Measurements from ENCODE around the gene KDM1A.
A peak's percentile ranks its signal among the peaks of the same experiment; 100 is the strongest.

Gene KDM1A

GRCh38 chr1:23100074-23100748 lies 80.9 kb downstream of the KDM1A start:
- peak; percentile 74 for ATAC-seq
- TF ChIP-seq ZFP3 (CRISPR knock-in tag; IDR thresholded peaks at IDR 0.05) (0 out of 2 replicates have a peak, but pooled peaks have one; percentile 10), ESRRG (CRISPR knock-in tag; IDR thresholded peaks at IDR 0.05) (no peak), ISL1 (CRISPR knock-in tag; IDR thresholded peaks at IDR 0.05) (peak; percentile 84), ZNF8 (CRISPR knock-in tag; IDR thresholded peaks at IDR 0.05) (no peak), CREB5 (CRISPR knock-in tag; IDR thresholded peaks at IDR 0.05; ENCODE audit: low read depth) (peak; percentile 91), TSHZ2 (CRISPR knock-in tag; IDR thresholded peaks at IDR 0.05) (no peak)

- TF ChIP-seq ZNF565 (CRISPR knock-in tag; conservative IDR thresholded peaks at IDR 0.05; ENCODE audit: low read depth) (no peak), ESRRG (CRISPR knock-in tag; IDR thresholded peaks at IDR 0.05) (no peak), PPARA (CRISPR knock-in tag; IDR thresholded peaks at IDR 0.05; ENCODE audit: borderline replicate concordance) (no peak), TCF4 (CRISPR knock-in tag; IDR thresholded peaks at IDR 0.05; ENCODE audit: borderline replicate concordance) (no peak), ARNTL (CRISPR knock-in tag; IDR thresholded peaks at IDR 0.05; ENCODE audit: borderline replicate concordance, low read depth) (no peak), CSRNP3 (CRISPR knock-in tag; IDR thresholded peaks at IDR 0.05) (no peak)
- ATAC-seq: 0 out of 3 replicates have a peak, but pooled peaks have one; percentile 7
Observed at GRCh38 chr1:23101101-23101827, 82.0 kb downstream of the KDM1A start.

GRCh38 chr1:23101887-23102286 lies 82.6 kb downstream of the KDM1A start:
- ATAC-seq: no peak
- TF ChIP-seq TOX (CRISPR knock-in tag; IDR thresholded peaks at IDR 0.05; ENCODE audit: borderline replicate concordance) (no peak), ESRRG (CRISPR knock-in tag; IDR thresholded peaks at IDR 0.05) (no peak), ZNF70 (CRISPR knock-in tag; IDR thresholded peaks at IDR 0.05) (no peak), ZFP3 (CRISPR knock-in tag; IDR thresholded peaks at IDR 0.05) (no peak), CSRNP3 (CRISPR knock-in tag; IDR thresholded peaks at IDR 0.05) (no peak), ARNTL (CRISPR knock-in tag; IDR thresholded peaks at IDR 0.05; ENCODE audit: borderline replicate concordance, low read depth) (no peak), POU6F1 (CRISPR knock-in tag; IDR thresholded peaks at IDR 0.05; ENCODE audit: borderline replicate concordance, low read depth) (no peak), PPARA (CRISPR knock-in tag; IDR thresholded peaks at IDR 0.05; ENCODE audit: borderline replicate concordance) (no peak), ZC3H10 (CRISPR knock-in tag; IDR thresholded peaks at IDR 0.05) (no peak), PATZ1 (CRISPR knock-in tag; IDR thresholded peaks at IDR 0.05; ENCODE audit: borderline replicate concordance) (no peak), TSHZ2 (CRISPR knock-in tag; IDR thresholded peaks at IDR 0.05) (no peak), SNAI2 (CRISPR knock-in tag; IDR thresholded peaks at IDR 0.05) (no peak), CREB5 (CRISPR knock-in tag; IDR thresholded peaks at IDR 0.05; ENCODE audit: low read depth) (no peak), ZNF8 (CRISPR knock-in tag; IDR thresholded peaks at IDR 0.05) (no peak), OSR1 (CRISPR knock-in tag; IDR thresholded peaks at IDR 0.05) (no peak), CSDC2 (CRISPR knock-in tag; IDR thresholded peaks at IDR 0.05) (no peak), ISL1 (CRISPR knock-in tag; IDR thresholded peaks at IDR 0.05) (no peak), TCF4 (CRISPR knock-in tag; IDR thresholded peaks at IDR 0.05; ENCODE audit: borderline replicate concordance) (no peak)

Data from SK-N-SH treated with all-trans-retinoic acid at 6 μM for 48 hours (cell line).